WTC11 (cell line): ENCODE results near the gene ZNF565. TPM values are rescaled to one million over a fixed set of nuclear protein-coding genes. Genes with fewer than 3 reads are reported as not detected.
A peak's percentile ranks its signal among the peaks of the same experiment; 100 is the strongest.

Experiments used
- ATAC-seq: fragments of 200-7000 bp; cut with Tn5 transposase; 2 replicates; pipeline ENCODE4 v1.10.0; 2021; ENCODE audit warnings: mild to moderate bottlenecking, moderate library complexity
- CTCF ChIA-PET: fragments of 300-600 bp; sonication (Branson Sonifier 250); formaldehyde crosslinking; loops from one replicate; lab custom pipeline; 2021; ENCODE audit warnings: antibody characterized with exemption; lab: Charles Lee
- POLR2A ChIA-PET: fragments of 350-600 bp; sonication (Branson Sonifier 250); formaldehyde crosslinking; loops from one replicate; lab custom pipeline; 2021; ENCODE audit warnings: antibody characterized with exemption; lab: Charles Lee
- DNase-seq: peaks from one replicate; pipeline ENCODE4 v3.0.0; 2021; ENCODE audit warnings: low spot score
- H3K27ac Mint-ChIP-seq: 2 replicates; pipeline ENCODE4 v1.8.0; 2021; ENCODE audit warnings: mixed read lengths
- H3K27me3 Mint-ChIP-seq: 2 replicates; pipeline ENCODE4 v1.8.0; 2021; ENCODE audit warnings: low read depth, mild to moderate bottlenecking, moderate library complexity, mixed read lengths
- H3K36me3 Mint-ChIP-seq: 2 replicates; pipeline ENCODE4 v1.8.0; 2021; ENCODE audit warnings: mixed read lengths
- H3K4me1 Mint-ChIP-seq: 2 replicates; pipeline ENCODE4 v1.8.0; 2022; ENCODE audit warnings: mixed read lengths
- H3K4me3 Mint-ChIP-seq: 2 replicates; pipeline ENCODE4 v1.8.0; 2021; ENCODE audit warnings: mild to moderate bottlenecking, moderate library complexity, mixed read lengths
- H3K9me3 Mint-ChIP-seq: 2 replicates; pipeline ENCODE4 v1.8.0; 2021; ENCODE audit warnings: mixed read lengths
- CBFB ChIP-seq: sonication (generic); formaldehyde crosslinking; IDR thresholded peaks from 2 replicates; pipeline ENCODE4 v1.8.1; 2022; ENCODE audit warnings: mild to moderate bottlenecking, low read depth, missing genetic modification reagents
- GRHL2 ChIP-seq: fragments of 250-450 bp; sonication (Bioruptor Pico); IDR thresholded peaks from 2 replicates; pipeline ENCODE4 v1.8.0; 2022; ENCODE audit warnings: mild to moderate bottlenecking, moderate library complexity; ENCODE audit not compliant: insufficient replicate concordance, severe bottlenecking
- GTF2I ChIP-seq: fragments of 250-450 bp; sonication (Bioruptor Pico); conservative IDR thresholded peaks from 2 replicates; pipeline ENCODE4 v1.4.0; 2021; ENCODE audit warnings: mild to moderate bottlenecking
- JAZF1 ChIP-seq: fragments of 250-450 bp; sonication (Bioruptor Pico); IDR thresholded peaks from 2 replicates; pipeline ENCODE4 v1.9.0; 2021; ENCODE audit warnings: moderate library complexity, mild to moderate bottlenecking, inconsistent platforms
- NR3C1 ChIP-seq: sonication (generic); formaldehyde crosslinking; conservative IDR thresholded peaks from 2 replicates; pipeline ENCODE4 v1.8.1; 2023; ENCODE audit warnings: low read depth, mild to moderate bottlenecking, missing genetic modification reagents
- RORB ChIP-seq: fragments of 250-450 bp; sonication (Bioruptor Pico); IDR thresholded peaks from 2 replicates; pipeline ENCODE4 v1.9.0; 2021; ENCODE audit warnings: mild to moderate bottlenecking
- SOX15 ChIP-seq: fragments of 250-450 bp; sonication (Bioruptor Pico); IDR thresholded peaks from 2 replicates; pipeline ENCODE4 v1.9.0; 2021; ENCODE audit warnings: mild to moderate bottlenecking
- TEAD4 ChIP-seq: sonication (generic); formaldehyde crosslinking; IDR thresholded peaks from 2 replicates; pipeline ENCODE4 v1.8.0; 2022; ENCODE audit warnings: mild to moderate bottlenecking, missing genetic modification reagents
- ZNF138 ChIP-seq: sonication (generic); formaldehyde crosslinking; conservative IDR thresholded peaks from 2 replicates; pipeline ENCODE4 v1.8.1; 2022; ENCODE audit warnings: mild to moderate bottlenecking, moderate library complexity, missing genetic modification reagents
- total RNA-seq: library from RNA; stranded (reverse); gene quantifications from 3 replicates; pipeline ENCODE4 v1.2.3, GENCODE V29; 2021
- TF ChIP-seq, protein P1 (sequence below): fragments of 200-600 bp; IDR thresholded peaks from 2 replicates; pipeline ENCODE4 v1.8.0; 2022; ENCODE audit warnings: antibody characterized with exemption
- TF ChIP-seq, protein P2 (sequence below): sonication (generic); formaldehyde crosslinking; IDR thresholded peaks from 2 replicates; pipeline ENCODE4 v1.8.0; 2023; ENCODE audit warnings: mild to moderate bottlenecking, missing genetic modification reagents
- TF ChIP-seq, protein P3 (sequence below): sonication (generic); formaldehyde crosslinking; conservative IDR thresholded peaks from 2 replicates; pipeline ENCODE4 v1.8.1; 2022; ENCODE audit warnings: mild to moderate bottlenecking, missing genetic modification reagents
- TF ChIP-seq, protein P4 (sequence below): sonication (generic); formaldehyde crosslinking; IDR thresholded peaks from 2 replicates; pipeline ENCODE4 v1.8.1; 2023; ENCODE audit warnings: mild to moderate bottlenecking, missing genetic modification reagents, borderline replicate concordance
- TF ChIP-seq, protein P5 (sequence below): sonication (generic); formaldehyde crosslinking; IDR thresholded peaks from 2 replicates; pipeline ENCODE4 v1.8.1; 2022; ENCODE audit warnings: mild to moderate bottlenecking, missing genetic modification reagents, moderate library complexity, borderline replicate concordance
- TF ChIP-seq, protein P6 (sequence below): sonication (generic); formaldehyde crosslinking; IDR thresholded peaks from 2 replicates; pipeline ENCODE4 v1.8.1; 2023; ENCODE audit warnings: mild to moderate bottlenecking, moderate library complexity, missing genetic modification reagents
- TF ChIP-seq, protein P7 (sequence below): fragments of 250-450 bp; sonication (Bioruptor Pico); conservative IDR thresholded peaks from 2 replicates; pipeline ENCODE4 v1.9.0; 2021; ENCODE audit warnings: mild to moderate bottlenecking
- TF ChIP-seq, protein P8 (sequence below): sonication (generic); formaldehyde crosslinking; IDR thresholded peaks from 2 replicates; pipeline ENCODE4 v1.8.0; 2022; ENCODE audit warnings: mild to moderate bottlenecking, missing genetic modification reagents
- TF ChIP-seq, protein P9 (sequence below): sonication (generic); formaldehyde crosslinking; IDR thresholded peaks from 2 replicates; pipeline ENCODE4 v1.8.1; 2022; ENCODE audit warnings: mild to moderate bottlenecking, moderate library complexity, missing genetic modification reagents

The ZNF565 gene
- total RNA-seq, 1 experiment from 2014 or later = 3.0 TPM

DNA sequence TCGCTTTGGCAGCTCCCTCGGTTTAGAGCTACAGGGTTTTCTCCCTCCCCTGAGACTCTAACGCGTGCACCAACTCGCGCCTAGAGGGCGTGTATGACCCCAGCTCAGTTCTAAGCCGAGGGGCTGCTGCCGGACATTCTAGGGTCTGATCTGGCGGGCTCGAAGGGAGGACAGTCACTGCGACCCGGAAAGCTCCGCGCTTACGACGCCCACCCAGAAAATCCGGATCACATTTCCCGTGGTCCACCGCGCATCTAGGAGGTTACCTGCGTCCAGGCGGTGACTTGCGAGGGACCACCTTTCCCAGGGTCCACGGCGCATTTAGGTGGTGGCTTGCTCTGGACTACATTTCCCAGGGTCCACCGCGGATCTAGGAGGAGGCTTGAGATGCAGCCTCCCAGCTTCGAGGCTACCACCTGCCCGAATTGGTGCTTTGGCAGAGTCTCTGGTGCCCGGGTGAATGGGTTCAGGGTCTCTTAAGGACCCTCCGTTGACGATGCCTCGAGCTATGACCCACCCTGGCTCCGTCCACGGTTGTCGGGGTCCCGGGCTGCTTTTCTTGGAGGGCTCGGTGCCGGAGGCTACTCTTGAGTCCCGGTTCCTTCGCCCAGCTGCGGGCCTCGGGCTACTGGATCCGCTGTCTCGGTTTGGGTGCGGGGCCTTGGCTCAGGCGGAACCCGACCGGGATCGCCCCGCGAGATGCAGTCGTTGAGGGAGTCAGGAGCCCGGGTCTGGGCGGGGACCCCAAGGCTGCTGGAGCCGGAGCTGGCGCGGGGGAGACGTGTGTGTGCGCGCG is 30.9 kb upstream of the ZNF565 start (continued):
- TF ChIP-seq, protein P1, sequence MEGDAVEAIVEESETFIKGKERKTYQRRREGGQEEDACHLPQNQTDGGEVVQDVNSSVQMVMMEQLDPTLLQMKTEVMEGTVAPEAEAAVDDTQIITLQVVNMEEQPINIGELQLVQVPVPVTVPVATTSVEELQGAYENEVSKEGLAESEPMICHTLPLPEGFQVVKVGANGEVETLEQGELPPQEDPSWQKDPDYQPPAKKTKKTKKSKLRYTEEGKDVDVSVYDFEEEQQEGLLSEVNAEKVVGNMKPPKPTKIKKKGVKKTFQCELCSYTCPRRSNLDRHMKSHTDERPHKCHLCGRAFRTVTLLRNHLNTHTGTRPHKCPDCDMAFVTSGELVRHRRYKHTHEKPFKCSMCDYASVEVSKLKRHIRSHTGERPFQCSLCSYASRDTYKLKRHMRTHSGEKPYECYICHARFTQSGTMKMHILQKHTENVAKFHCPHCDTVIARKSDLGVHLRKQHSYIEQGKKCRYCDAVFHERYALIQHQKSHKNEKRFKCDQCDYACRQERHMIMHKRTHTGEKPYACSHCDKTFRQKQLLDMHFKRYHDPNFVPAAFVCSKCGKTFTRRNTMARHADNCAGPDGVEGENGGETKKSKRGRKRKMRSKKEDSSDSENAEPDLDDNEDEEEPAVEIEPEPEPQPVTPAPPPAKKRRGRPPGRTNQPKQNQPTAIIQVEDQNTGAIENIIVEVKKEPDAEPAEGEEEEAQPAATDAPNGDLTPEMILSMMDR = no peak
- TF ChIP-seq, protein P2, sequence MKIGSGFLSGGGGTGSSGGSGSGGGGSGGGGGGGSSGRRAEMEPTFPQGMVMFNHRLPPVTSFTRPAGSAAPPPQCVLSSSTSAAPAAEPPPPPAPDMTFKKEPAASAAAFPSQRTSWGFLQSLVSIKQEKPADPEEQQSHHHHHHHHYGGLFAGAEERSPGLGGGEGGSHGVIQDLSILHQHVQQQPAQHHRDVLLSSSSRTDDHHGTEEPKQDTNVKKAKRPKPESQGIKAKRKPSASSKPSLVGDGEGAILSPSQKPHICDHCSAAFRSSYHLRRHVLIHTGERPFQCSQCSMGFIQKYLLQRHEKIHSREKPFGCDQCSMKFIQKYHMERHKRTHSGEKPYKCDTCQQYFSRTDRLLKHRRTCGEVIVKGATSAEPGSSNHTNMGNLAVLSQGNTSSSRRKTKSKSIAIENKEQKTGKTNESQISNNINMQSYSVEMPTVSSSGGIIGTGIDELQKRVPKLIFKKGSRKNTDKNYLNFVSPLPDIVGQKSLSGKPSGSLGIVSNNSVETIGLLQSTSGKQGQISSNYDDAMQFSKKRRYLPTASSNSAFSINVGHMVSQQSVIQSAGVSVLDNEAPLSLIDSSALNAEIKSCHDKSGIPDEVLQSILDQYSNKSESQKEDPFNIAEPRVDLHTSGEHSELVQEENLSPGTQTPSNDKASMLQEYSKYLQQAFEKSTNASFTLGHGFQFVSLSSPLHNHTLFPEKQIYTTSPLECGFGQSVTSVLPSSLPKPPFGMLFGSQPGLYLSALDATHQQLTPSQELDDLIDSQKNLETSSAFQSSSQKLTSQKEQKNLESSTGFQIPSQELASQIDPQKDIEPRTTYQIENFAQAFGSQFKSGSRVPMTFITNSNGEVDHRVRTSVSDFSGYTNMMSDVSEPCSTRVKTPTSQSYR = no peak
- TF ChIP-seq, protein P3, sequence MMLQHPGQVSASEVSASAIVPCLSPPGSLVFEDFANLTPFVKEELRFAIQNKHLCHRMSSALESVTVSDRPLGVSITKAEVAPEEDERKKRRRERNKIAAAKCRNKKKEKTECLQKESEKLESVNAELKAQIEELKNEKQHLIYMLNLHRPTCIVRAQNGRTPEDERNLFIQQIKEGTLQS (CRISPR knock-in tag) = no peak
- TF ChIP-seq RORB = no peak
- TF ChIP-seq, protein P4, sequence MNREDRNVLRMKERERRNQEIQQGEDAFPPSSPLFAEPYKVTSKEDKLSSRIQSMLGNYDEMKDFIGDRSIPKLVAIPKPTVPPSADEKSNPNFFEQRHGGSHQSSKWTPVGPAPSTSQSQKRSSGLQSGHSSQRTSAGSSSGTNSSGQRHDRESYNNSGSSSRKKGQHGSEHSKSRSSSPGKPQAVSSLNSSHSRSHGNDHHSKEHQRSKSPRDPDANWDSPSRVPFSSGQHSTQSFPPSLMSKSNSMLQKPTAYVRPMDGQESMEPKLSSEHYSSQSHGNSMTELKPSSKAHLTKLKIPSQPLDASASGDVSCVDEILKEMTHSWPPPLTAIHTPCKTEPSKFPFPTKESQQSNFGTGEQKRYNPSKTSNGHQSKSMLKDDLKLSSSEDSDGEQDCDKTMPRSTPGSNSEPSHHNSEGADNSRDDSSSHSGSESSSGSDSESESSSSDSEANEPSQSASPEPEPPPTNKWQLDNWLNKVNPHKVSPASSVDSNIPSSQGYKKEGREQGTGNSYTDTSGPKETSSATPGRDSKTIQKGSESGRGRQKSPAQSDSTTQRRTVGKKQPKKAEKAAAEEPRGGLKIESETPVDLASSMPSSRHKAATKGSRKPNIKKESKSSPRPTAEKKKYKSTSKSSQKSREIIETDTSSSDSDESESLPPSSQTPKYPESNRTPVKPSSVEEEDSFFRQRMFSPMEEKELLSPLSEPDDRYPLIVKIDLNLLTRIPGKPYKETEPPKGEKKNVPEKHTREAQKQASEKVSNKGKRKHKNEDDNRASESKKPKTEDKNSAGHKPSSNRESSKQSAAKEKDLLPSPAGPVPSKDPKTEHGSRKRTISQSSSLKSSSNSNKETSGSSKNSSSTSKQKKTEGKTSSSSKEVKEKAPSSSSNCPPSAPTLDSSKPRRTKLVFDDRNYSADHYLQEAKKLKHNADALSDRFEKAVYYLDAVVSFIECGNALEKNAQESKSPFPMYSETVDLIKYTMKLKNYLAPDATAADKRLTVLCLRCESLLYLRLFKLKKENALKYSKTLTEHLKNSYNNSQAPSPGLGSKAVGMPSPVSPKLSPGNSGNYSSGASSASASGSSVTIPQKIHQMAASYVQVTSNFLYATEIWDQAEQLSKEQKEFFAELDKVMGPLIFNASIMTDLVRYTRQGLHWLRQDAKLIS (CRISPR knock-in tag) = no peak
- TF ChIP-seq, protein P5, sequence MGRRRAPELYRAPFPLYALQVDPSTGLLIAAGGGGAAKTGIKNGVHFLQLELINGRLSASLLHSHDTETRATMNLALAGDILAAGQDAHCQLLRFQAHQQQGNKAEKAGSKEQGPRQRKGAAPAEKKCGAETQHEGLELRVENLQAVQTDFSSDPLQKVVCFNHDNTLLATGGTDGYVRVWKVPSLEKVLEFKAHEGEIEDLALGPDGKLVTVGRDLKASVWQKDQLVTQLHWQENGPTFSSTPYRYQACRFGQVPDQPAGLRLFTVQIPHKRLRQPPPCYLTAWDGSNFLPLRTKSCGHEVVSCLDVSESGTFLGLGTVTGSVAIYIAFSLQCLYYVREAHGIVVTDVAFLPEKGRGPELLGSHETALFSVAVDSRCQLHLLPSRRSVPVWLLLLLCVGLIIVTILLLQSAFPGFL = no peak
- TF ChIP-seq, all 79 proteins: peak for 12

DNA sequence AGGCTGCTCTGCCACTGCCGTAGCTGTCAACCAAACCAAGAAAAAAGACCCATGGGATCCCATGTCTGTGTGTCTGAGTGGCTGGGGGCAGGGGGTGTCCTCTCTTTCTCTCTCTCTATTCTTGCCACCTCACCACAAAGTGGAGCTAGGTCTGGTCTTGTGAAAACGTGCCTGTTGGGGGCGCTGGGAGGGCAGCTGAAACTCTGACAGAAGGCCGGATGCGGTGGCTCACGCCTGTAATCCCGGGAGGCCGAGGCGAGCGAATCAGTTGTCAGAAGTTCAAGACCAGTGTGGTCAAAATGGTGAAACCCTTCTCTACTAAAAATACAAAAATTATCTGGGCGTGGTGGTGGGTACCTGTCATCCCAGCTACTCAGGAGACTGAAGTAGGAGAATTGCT is 29.6 kb upstream of the ZNF565 start:
- 0 out of 2 replicates have a peak, but pooled peaks have one; percentile 6 for ATAC-seq
- POLR2A ChIA-PET = interaction anchor here (0.6 kb wide), 1 partner anchor 27 kb away, joined by 4 read pairs; no protein-coding TSS in a partner anchor
- Mint-ChIP-seq H3K27me3 (peaks cover 4% of the 10 kb centered on the region; the same call in 1 of the 2 replicates), H3K4me3 (peak overlapping the region; percentile 72), H3K27ac (no peak overlapping the region), H3K36me3 (no peaks in the 10 kb centered on the region), H3K9me3 (no peaks in the 10 kb centered on the region), H3K4me1 (peaks cover 26% of the 10 kb centered on the region)
- peak; percentile 65 for DNase-seq
- CTCF ChIA-PET = interaction anchor here (0.7 to 1.6 kb wide), 8 partner anchors 11 to 249 kb away, joined by 3 to 7 read pairs (median 5); partner anchors contain the start of genes ZNF146 and ZNF565
- TF ChIP-seq GTF2I (CRISPR knock-in tag) (no peak), NR3C1 (CRISPR knock-in tag) (no peak), ZNF138 (CRISPR knock-in tag) (no peak), JAZF1 (CRISPR knock-in tag) (no peak), CBFB (no peak), GRHL2 (CRISPR knock-in tag) (no peak), SOX15 (CRISPR knock-in tag) (no peak), TEAD4 (CRISPR knock-in tag) (no peak)
- TF ChIP-seq, protein P6, sequence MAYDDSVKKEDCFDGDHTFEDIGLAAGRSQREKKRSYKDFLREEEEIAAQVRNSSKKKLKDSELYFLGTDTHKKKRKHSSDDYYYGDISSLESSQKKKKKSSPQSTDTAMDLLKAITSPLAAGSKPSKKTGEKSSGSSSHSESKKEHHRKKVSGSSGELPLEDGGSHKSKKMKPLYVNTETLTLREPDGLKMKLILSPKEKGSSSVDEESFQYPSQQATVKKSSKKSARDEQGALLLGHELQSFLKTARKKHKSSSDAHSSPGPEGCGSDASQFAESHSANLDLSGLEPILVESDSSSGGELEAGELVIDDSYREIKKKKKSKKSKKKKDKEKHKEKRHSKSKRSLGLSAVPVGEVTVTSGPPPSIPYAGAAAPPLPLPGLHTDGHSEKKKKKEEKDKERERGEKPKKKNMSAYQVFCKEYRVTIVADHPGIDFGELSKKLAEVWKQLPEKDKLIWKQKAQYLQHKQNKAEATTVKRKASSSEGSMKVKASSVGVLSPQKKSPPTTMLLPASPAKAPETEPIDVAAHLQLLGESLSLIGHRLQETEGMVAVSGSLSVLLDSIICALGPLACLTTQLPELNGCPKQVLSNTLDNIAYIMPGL (CRISPR knock-in tag) = no peak
- TF ChIP-seq, protein P3 (CRISPR knock-in tag) = no peak
- TF ChIP-seq, protein P7, sequence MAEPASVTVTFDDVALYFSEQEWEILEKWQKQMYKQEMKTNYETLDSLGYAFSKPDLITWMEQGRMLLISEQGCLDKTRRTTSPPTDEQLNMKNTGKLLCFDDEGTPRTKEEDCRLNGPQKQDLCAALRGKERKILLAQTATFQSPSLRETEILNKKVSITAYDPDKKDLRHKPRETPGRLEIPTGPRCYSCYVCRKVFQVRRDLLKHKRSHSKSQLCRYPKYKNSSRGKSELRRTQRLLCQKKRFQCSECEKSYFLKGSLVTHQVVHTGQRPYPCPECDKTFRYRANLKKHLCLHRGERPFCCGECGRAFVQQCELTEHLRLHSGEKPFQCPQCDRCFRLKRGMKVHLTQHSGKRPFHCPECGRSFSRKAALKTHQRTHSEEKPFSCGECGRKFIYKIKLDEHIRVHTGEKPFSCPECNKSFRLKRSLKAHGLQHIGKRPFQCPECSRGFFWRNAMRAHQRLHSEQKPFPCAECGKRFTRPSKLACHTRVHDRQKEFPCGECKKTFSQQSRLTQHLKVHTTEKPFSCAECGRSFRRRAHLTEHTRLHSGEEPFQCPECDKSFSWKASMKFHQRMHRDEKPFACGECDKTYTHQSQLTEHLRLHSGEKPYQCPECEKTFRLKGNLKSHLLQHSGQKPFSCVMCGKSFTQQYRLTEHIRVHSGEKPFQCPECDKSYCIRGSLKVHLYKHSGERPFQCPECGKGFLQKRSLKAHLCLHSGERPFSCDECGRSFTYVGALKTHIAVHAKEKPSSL (CRISPR knock-in tag) = no peak
- TF ChIP-seq, protein P8, sequence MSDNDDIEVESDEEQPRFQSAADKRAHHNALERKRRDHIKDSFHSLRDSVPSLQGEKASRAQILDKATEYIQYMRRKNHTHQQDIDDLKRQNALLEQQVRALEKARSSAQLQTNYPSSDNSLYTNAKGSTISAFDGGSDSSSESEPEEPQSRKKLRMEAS (CRISPR knock-in tag) = no peak
- TF ChIP-seq, protein P9, sequence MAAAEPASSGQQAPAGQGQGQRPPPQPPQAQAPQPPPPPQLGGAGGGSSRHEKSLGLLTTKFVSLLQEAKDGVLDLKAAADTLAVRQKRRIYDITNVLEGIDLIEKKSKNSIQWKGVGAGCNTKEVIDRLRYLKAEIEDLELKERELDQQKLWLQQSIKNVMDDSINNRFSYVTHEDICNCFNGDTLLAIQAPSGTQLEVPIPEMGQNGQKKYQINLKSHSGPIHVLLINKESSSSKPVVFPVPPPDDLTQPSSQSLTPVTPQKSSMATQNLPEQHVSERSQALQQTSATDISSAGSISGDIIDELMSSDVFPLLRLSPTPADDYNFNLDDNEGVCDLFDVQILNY (CRISPR knock-in tag) = no peak
